SU-DHL-6 (cell line): ENCODE data around the gene RPL13A.

ENCODE experiments used
- CTCF ChIP-seq: fragments of 200-600 bp; sonication (generic); IDR thresholded peaks from one replicate; pipeline ENCODE4 v1.5.1; 2017; ENCODE audit warnings: antibody characterized with exemption, mild to moderate bottlenecking, low read length, moderate library complexity; ENCODE audit not compliant: insufficient read depth, poor library complexity, severe bottlenecking
- EZH2phosphoT487 ChIP-seq: fragments of 200-600 bp; sonication (generic), shearing (Covaris generic); conservative IDR thresholded peaks from 2 replicates; pipeline ENCODE4 v1.6.1; 2018; ENCODE audit warnings: mild to moderate bottlenecking, antibody characterized with exemption, low read length, moderate library complexity, mixed read lengths

DNA sequence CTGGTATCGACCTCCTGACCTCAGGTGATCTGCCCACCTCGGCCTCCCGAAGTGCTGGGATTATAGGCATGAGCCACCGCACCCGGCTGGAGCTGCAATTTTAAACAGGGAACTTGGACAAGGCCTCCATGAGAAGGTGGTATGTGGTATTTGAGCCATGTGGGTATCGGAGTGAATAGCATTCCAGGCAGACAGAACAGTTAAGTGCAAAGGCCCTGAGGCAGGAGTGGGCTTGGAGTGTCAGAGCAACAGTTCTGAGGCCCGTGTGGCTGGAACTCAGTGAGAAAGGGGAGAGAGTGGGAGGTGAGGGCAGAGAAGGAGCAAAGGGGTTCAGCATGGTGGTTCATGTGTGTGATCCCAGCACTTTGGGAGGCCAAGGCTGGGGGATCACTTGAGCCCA lies 43.3 kb downstream of the RPL13A start:
- TF ChIP-seq CTCF (no peak), EZH2phosphoT487 (no peak)
